GM18502 (cell line): ENCODE results near the gene NTM.
"Not testable (repeated sequence)": the region's sequence is repeated elsewhere in the genome, so short reads cannot be mapped to it uniquely, and the experiment has no call there.

Source experiments
- ATAC-seq: cut with Tn5 transposase; IDR thresholded peaks from one replicate; pipeline ENCODE4 v1.9.1; 2021; ENCODE audit warnings: mild to moderate bottlenecking; ENCODE audit not compliant: unreplicated experiment, poor library complexity

Gene NTM

DNA sequence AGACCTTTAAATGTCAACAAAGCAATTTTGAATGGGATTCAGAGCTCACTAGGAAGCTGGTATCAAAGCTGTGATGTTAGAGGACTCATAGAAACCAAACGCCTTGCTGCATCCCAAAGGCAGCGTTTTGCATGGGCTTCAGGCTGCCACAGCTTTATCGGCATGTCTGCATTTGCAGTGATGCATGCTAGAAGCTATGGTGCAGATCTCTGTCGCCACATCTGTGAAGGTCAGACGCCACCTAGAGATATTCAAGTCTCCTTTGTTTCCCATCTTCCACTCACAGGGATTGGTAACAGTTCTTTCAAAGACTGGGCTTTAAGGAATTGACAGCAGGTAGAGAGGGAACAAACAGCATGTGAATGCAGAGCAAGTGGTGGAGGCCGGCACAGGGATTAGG is 47.8 kb downstream of the NTM start:
- ATAC-seq: no peak

- no peak for ATAC-seq
These were observed 50.8 kb downstream of the NTM start for GRCh38 chr11:131421066-131421855.

GRCh38 chr11:131422029-131422428 is 51.6 kb downstream of the NTM start:
- ATAC-seq: no peak

DNA sequence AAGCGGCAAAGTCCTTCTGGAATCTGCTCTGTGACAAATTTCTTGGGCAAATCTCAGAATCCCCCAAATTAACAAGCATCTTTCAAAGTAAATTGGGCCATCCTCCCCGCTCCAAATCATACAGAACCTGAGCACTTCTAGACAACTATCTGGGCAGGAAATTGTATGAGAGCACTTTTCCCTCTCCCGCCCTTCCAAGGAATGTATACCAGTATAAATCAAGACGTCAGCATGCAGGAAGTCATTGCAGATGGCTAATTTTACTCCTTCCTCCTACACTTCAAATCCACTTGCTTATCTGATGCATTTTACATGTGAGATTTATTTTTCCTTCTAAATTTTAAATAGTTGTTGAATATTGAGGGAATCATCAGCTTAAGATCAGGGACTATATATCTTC is 52.1 kb downstream of the NTM start:
- no peak for ATAC-seq

- no peak for ATAC-seq
These were observed 53.3 kb downstream of the NTM start for GRCh38 chr11:131423688-131424087.

- ATAC-seq: not testable (repeated sequence)
These were observed 54.0 kb downstream of the NTM start for GRCh38 chr11:131424257-131424876.

DNA sequence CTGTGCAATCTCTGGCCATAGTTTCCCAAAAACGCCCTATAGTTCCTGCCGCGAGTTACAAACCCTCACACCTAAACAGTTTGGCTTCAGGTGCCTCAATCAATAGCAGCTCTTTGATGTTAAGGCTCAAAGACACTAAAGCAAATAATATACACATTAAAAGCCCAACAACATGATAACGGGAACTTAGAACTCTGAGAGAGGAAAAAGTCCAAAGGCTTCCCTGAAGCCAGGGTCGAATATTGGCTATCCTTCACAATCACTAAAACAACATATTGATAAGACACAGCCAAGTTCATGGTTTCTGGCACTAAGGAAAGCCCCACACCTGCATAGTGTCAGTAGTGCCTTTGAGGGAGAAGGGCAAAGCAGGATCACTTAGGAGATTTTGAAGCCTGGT is 54.9 kb downstream of the NTM start:
- no peak for ATAC-seq

DNA sequence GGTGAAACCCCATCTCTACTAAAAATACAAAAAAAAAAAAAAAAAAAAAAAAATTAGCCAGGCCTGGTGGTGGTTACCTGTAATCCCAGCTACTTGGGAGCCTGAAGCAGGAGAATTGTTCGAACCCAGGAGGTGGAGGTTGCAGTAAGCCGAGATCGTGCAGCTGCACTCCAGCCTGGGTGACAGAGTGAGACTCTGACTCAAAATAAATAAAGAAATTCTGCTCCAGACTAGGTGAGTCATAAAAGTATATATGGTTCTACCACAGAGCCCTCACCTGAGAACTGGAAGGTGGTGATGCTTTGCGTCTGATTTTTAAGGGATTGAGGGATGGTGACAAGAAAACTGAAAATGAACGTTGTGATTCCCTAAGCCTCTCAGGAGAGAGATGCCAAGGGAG is 58.4 kb downstream of the NTM start:
- ATAC-seq: no peak

DNA sequence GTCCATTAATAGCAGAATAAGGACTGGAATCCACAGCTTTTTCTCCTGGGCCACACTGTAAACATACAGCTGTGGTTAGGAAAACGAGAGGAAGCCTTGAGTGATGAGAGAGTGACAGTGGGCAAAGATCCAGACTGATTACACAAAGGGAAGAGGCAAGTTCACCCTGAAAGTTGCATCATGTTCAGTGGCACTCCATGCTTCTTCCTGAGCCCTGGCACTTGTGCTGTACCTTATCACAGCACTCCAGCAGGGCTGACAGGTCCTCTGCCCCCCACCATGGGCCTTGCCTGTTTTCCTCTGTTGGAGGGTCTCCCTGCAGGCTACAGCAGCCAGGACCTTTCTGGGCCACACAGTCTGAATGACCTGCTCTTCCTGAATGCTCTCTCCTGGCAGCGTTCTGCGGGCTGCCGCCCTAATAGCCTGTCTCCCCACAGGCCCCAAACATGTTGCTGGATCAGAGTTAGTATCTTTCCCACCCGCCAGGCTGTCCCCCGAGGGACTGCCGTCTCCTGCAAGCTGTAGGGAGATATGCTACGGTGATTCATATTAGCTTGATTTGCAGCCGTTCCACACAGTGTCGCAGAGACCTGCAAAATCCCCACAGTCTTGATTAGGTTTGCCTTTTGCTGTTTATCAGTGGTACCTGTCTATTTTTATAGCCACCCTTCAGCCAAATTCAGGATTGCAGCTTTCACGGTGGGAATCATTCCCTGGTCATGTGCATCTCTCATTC is 60.2 kb downstream of the NTM start:
- ATAC-seq: no peak

DNA sequence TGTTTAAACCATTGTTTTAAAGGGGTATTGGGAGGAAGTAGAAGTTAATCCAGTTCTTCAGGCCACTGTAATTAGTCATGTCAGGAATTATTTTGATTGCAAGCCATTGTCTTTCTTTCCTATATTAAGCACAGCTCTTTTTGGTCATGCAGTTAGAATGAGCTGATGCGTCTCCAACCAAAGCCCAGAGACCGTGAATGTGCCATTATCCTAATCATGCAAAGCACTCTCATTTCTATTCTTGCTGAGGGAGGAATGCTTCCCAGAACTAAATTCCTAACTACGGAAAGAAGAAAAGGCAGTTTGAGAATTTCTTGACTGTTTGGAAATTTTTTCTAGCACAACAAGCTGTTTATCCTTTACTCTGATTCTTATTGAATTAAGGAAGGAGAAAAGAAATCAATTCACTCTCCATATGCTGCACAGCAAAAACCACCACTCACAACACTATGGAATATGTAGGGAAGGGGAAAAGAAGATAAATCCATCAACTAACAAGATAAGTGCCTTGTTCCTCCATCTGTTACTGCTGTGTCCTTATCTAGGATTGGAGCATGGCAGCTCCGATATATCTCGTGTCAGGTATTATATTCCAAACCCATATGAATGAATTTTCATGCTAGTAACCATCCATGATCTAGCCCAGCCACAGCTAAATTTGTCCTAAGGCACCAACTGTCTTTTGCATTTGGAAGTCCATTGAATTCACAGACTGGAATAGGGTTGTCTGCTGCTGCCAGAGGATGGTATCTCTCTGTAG is 70.8 kb downstream of the NTM start:
- no peak for ATAC-seq

DNA sequence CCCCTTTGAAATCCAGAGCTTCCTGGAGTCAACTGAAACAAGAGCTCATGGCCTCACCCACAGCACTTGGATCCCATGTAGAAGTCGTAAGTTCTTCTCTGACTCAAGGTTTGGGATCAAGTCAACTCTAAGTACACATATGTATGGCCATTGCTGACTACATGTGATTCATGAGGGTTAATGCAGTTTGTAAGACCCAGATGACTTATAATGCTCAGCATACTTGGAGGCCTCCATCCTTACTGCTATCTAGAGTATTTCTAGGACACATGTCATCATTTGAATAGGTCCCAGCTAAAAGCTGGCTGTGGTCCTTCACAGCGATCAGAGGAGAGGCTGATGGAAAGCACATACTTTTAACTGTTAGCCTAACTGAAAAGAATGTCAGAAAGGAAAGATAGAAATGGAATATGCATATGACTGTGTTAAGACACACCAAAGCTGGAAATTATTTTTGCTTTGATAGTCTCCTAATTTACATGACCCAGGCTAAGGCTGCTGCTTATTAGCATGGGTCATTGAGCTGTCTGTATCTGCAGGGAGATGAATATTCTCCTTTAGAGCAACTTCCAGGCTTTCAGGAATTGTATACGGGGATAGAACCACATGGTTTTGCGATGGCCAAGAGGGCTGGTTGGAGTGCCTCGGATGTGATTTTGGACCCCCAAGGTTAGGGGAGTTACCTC is 76.3 kb downstream of the NTM start:
- no peak for ATAC-seq

GRCh38 chr11:131447277-131447815 is 76.9 kb downstream of the NTM start:
- no peak for ATAC-seq

DNA sequence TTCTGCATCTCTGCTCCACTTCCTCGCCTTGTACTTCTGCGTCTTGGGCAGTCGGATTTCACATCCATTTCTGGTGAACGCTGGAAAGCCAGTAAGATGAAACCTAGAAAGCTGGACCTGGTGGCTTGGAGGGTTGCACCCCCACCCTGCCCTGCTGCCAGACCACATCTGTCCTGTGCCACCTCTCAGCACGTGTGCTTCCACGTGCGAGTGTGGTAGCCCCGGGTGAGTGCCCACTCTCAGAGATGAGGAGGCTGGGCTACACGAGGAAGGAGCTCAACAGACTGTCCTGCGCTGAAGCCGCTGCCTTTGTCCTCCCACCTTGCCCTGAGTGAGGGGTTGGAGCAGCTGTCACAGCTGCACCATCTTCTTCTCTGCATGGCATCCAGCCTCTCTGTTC is 77.5 kb downstream of the NTM start:
- no peak for ATAC-seq

DNA sequence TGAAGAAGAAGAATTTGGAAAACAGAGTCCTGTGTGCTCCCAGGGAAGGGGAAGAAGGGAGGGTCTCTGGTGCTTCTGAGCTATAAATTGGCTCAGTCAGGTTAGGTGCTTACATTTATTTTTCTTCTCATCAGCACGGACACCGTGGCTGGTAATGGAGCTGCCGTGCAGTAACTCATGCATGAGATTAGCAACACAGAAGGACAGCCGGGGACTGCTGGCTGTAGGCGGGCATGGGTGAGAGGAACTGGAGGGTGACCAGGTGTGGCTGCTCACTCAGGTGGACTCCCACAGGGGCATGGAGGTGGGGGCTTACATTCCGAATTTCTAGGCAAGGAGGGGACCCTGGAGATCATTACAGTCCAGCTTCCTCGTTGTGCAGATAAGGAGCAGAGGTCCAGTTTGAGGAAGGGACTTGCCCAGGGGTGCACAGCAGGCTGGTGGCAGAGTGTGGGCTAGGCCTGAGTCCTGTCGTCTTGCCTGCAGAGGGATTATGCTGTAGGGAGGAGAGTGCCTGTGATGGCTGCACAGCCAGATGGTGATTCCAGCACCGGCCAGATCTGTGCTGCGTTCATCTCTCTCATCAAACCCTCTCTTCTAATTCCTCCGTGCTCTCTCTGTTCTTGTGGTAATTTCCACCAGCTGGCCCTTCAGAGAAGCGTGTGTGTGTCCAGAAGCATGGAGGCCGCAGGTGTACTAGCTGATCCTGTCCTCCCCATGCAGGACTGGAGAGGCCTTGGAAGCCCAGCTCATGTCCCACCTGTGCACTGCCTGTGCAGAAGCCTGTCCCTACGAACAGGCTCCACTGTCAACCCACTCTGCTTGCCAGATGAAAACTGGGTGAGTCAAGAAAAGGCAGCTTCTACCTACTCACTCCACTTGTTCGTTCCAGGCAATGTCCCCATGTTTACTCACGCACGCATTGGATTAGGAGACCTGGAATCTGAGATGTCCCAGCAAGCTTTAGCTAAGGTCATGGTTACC is 78.9 kb downstream of the NTM start:
- ATAC-seq: no peak

- ATAC-seq: no peak
These were observed 84.1 kb downstream of the NTM start for GRCh38 chr11:131454490-131454889.

DNA sequence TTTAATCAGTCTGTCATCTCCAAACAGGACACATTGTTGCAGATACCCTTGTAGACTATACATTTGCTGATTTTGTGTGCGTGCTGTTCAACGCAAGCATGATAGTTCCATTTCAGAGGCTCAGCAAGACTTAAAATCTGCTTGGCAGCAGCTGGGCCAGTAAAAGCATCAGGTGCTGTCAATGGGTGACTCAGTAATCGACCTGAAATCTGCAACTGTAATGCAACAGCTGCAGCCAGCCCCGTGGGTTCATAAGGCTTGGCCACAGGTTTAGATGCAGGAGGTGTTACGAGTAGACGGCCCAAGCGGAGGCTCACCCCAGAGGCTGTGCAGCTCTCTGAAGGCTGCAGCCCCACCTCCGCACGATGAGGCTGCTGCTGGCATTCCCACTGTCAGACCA is 84.6 kb downstream of the NTM start:
- ATAC-seq: no peak

DNA sequence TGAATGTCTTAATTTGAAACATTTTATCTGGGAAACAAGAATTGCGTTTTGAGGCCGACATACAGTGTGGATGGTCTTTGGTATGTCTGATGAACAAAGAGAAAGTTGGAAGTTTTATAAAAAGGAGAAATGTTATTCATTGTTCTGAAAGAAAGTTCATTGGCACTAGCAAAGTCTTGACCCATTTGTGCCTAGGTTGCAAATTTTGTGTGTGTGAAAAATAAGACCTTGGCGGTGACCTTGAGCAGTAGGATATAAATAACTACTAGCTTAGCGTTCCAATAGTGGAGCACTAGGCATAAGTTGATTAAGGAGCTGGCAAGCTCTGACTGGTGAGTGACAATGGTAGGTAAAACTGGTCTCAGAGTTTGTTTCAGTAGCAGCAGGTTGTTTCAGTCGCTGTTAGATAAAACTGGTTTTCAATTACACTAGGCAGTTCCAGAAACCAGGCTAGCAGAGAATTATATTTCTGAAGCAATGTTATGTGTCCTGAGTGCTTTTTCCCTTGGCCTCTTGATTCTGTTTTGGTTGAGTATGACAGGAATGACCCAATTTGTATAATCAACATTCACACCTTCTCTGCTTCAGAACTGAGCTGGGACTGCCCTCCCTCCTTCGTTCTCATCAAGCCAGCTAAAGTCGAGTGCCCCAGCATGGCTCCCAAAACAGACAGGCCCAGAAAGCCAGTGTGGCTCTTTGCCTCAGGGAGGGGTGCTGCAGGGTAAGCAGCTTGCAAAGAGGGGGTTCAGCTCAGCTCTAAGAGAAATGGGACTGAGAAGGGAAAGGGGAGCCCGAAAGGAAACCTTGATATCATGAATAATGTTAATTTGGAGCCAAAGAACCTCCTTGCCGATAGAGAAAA is 85.7 kb downstream of the NTM start:
- ATAC-seq: no peak

- ATAC-seq: no peak
These were observed 86.7 kb downstream of the NTM start for GRCh38 chr11:131457163-131457562.
